ENCODE measurements around the gene POMP. TPM values are rescaled to one million over a fixed set of nuclear protein-coding genes. Genes with fewer than 3 reads are reported as not detected.
"Not testable (repeated sequence)": the region's sequence is repeated elsewhere in the genome, so short reads cannot be mapped to it uniquely, and the experiment has no call there.

POMP gene
- total RNA-seq, 2 experiments from 2014 or later, result 107 to 132 TPM

- DNase-seq (no peak), ATAC-seq (no peak)
- Mint-ChIP-seq H3K9me3 (ENCODE audit: low read depth) (no peaks in the 10 kb centered on the region), H3K4me1 (peaks cover 38% of the 10 kb centered on the region), H3K27me3 (no peaks in the 10 kb centered on the region), H3K4me3 (no peak overlapping the region), H3K36me3 (ENCODE audit: low read depth) (peaks cover 76% of the 10 kb centered on the region), H3K27ac (no peak overlapping the region)
- ChIA-PET POLR2A (no interaction called here), CTCF (no interaction called here)
- intact Hi-C loops (cut with DNase I, micrococcal nuclease), result no loop called here
Observed at GRCh38 chr13:28666897-28667488, 8.1 kb downstream of the POMP start.

- Mint-ChIP-seq H3K9me3 (ENCODE audit: low read depth) (no peaks in the 10 kb centered on the region), H3K4me1 (peaks cover 17% of the 10 kb centered on the region), H3K4me3 (no peak overlapping the region), H3K27me3 (no peaks in the 10 kb centered on the region), H3K36me3 (ENCODE audit: low read depth) (peaks cover 76% of the 10 kb centered on the region), H3K27ac (no peak overlapping the region)
- CTCF ChIA-PET, result interaction anchor here (0.7 to 1.1 kb wide), 6 partner anchors 8 to 591 kb away, joined by 3 to 4 read pairs (median 3); no protein-coding TSS in a partner anchor
- DNase-seq, result no peak
- POLR2A ChIA-PET, result interaction anchor here (0.6 to 0.8 kb wide), 2 partner anchors 12 to 395 kb away, joined by 3 to 5 read pairs; no protein-coding TSS in a partner anchor
- ATAC-seq, result no peak
- intact Hi-C loops (cut with DNase I, micrococcal nuclease), result no loop called here
Observed at GRCh38 chr13:28671126-28671792, 12.3 kb downstream of the POMP start.

- Mint-ChIP-seq H3K4me3 (no peak overlapping the region), H3K4me1 (peaks cover 2% of the 10 kb centered on the region), H3K9me3 (ENCODE audit: low read depth) (no peaks in the 10 kb centered on the region), H3K36me3 (ENCODE audit: low read depth) (peaks cover 24% of the 10 kb centered on the region), H3K27me3 (no peaks in the 10 kb centered on the region), H3K27ac (no peak overlapping the region)
- DNase-seq, result no peak
- intact Hi-C loops (cut with DNase I, micrococcal nuclease), result loop anchor here in 1 of 2 experiments (5.0 kb wide), 1 partner anchor 118 kb away; no protein-coding TSS in a partner anchor
- ChIA-PET CTCF (interaction anchor here (0.6 kb wide), 1 partner anchor 8 kb away, joined by 3 read pairs; no protein-coding TSS in a partner anchor), POLR2A (no interaction called here)
- no peak for ATAC-seq
Observed at GRCh38 chr13:28678809-28679208, 19.9 kb downstream of the POMP start.

- Mint-ChIP-seq H3K4me1 (no peaks in the 10 kb centered on the region), H3K9me3 (ENCODE audit: low read depth) (no peaks in the 10 kb centered on the region), H3K27me3 (no peaks in the 10 kb centered on the region), H3K4me3 (no peak overlapping the region), H3K27ac (peak overlapping the region; percentile 34), H3K36me3 (ENCODE audit: low read depth) (peaks cover 16% of the 10 kb centered on the region)
- ATAC-seq, result no peak
- POLR2A ChIA-PET, result no interaction called here
- no peak for DNase-seq
- intact Hi-C loops (cut with DNase I, micrococcal nuclease), result loop anchor here (5.0 kb wide), 1 partner anchor 118 kb away; no protein-coding TSS in a partner anchor
- CTCF ChIA-PET, result interaction anchor here (0.6 to 1.4 kb wide), 3 partner anchors 9 to 80 kb away, joined by 3 to 5 read pairs (median 3); no protein-coding TSS in a partner anchor
Observed at GRCh38 chr13:28679628-28680027, 20.7 kb downstream of the POMP start.

GRCh38 chr13:28680541-28680940 is 21.6 kb downstream of the POMP start:
- Mint-ChIP-seq H3K36me3 (ENCODE audit: low read depth) (peaks cover 13% of the 10 kb centered on the region), H3K27ac (no peak overlapping the region), H3K27me3 (no peaks in the 10 kb centered on the region), H3K9me3 (ENCODE audit: low read depth) (no peaks in the 10 kb centered on the region), H3K4me1 (no peaks in the 10 kb centered on the region), H3K4me3 (no peak overlapping the region)
- DNase-seq (no peak), ATAC-seq (no peak)
- ChIA-PET POLR2A (interaction anchor here (0.7 kb wide), 1 partner anchor 19 kb away, joined by 4 read pairs; no protein-coding TSS in a partner anchor), CTCF (interaction anchor here (0.6 to 1.4 kb wide), 3 partner anchors 20 to 355 kb away, joined by 3 to 5 read pairs (median 3); no protein-coding TSS in a partner anchor)
- intact Hi-C loops (cut with DNase I, micrococcal nuclease), result loop anchor here in 1 of 2 experiments (5.0 kb wide), 1 partner anchor 117 kb away; no protein-coding TSS in a partner anchor

- H3K36me3 Mint-ChIP-seq (ENCODE audit: low read depth); H3K27ac Mint-ChIP-seq: not testable (repeated sequence)
Observed at GRCh38 chr13:28683169-28683568, 24.2 kb downstream of the POMP start.

GRCh38 chr13:28684257-28684656 is 25.3 kb downstream of the POMP start:
- intact Hi-C loops (cut with DNase I, micrococcal nuclease), result loop anchor here in 1 of 2 experiments (5.0 kb wide), 1 partner anchor 113 kb away; no protein-coding TSS in a partner anchor
- POLR2A ChIA-PET, result no interaction called here
- no peak for ATAC-seq

More at GRCh38 chr13:28683169-28683568, 24.2 kb downstream of the POMP start:
- H3K9me3 Mint-ChIP-seq (ENCODE audit: low read depth); DNase-seq; H3K27me3 Mint-ChIP-seq; ATAC-seq; H3K4me3 Mint-ChIP-seq; CTCF ChIA-PET; H3K4me1 Mint-ChIP-seq: not testable (repeated sequence)
- intact Hi-C loops (cut with DNase I, micrococcal nuclease), result loop anchor here in 1 of 2 experiments (5.0 kb wide), 1 partner anchor 114 kb away; no protein-coding TSS in a partner anchor
- POLR2A ChIA-PET, result interaction anchor here (0.6 kb wide), 1 partner anchor 199 kb away, joined by 3 read pairs; no protein-coding TSS in a partner anchor

GRCh38 chr13:28685114-28685513 is 26.2 kb downstream of the POMP start:
- intact Hi-C loops (cut with DNase I, micrococcal nuclease), result no loop called here
- DNase-seq (no peak), ATAC-seq (no peak)
- Mint-ChIP-seq H3K9me3 (ENCODE audit: low read depth) (peaks cover 13% of the 10 kb centered on the region), H3K27me3 (no peaks in the 10 kb centered on the region), H3K27ac (no peak overlapping the region), H3K4me3 (no peak overlapping the region), H3K4me1 (no peaks in the 10 kb centered on the region), H3K36me3 (ENCODE audit: low read depth) (no peaks in the 10 kb centered on the region)
- ChIA-PET POLR2A (no interaction called here), CTCF (no interaction called here)

More at GRCh38 chr13:28684257-28684656, 25.3 kb downstream of the POMP start:
- Mint-ChIP-seq H3K9me3 (ENCODE audit: low read depth) (peaks cover 5% of the 10 kb centered on the region), H3K4me1 (no peaks in the 10 kb centered on the region), H3K36me3 (ENCODE audit: low read depth) (no peaks in the 10 kb centered on the region), H3K27me3 (no peaks in the 10 kb centered on the region), H3K4me3 (no peak overlapping the region), H3K27ac (no peak overlapping the region)
- CTCF ChIA-PET, result no interaction called here
- DNase-seq, result peak; percentile 13

- no peak overlapping the region for H3K4me3 Mint-ChIP-seq
- no peaks in the 10 kb centered on the region for H3K27me3 Mint-ChIP-seq
- POLR2A ChIA-PET, result no interaction called here
- no peaks in the 10 kb centered on the region for H3K4me1 Mint-ChIP-seq
- DNase-seq (no peak), ATAC-seq (no peak)
- H3K9me3 Mint-ChIP-seq (ENCODE audit: low read depth), result peaks cover 16% of the 10 kb centered on the region
- intact Hi-C loops (cut with DNase I, micrococcal nuclease), result no loop called here
- H3K27ac Mint-ChIP-seq, result no peak overlapping the region
- H3K36me3 Mint-ChIP-seq (ENCODE audit: low read depth), result no peaks in the 10 kb centered on the region
- CTCF ChIA-PET, result no interaction called here
Observed at GRCh38 chr13:28685892-28686291, 27.0 kb downstream of the POMP start.

- peaks cover 22% of the 10 kb centered on the region for H3K9me3 Mint-ChIP-seq (ENCODE audit: low read depth)
- H3K27ac Mint-ChIP-seq; intact Hi-C loops (cut with DNase I, micrococcal nuclease); H3K4me1 Mint-ChIP-seq; H3K27me3 Mint-ChIP-seq; POLR2A ChIA-PET; H3K36me3 Mint-ChIP-seq (ENCODE audit: low read depth); H3K4me3 Mint-ChIP-seq; DNase-seq; CTCF ChIA-PET; ATAC-seq: not testable (repeated sequence)
Observed at GRCh38 chr13:28693605-28694491, 34.9 kb downstream of the POMP start.

GRCh38 chr13:28697441-28697840 is 38.5 kb downstream of the POMP start:
- Mint-ChIP-seq H3K36me3 (ENCODE audit: low read depth) (peaks cover 29% of the 10 kb centered on the region), H3K4me1 (no peaks in the 10 kb centered on the region), H3K4me3 (no peak overlapping the region), H3K27me3 (no peaks in the 10 kb centered on the region), H3K9me3 (ENCODE audit: low read depth) (peaks cover 3% of the 10 kb centered on the region), H3K27ac (no peak overlapping the region)
- ATAC-seq (no peak), DNase-seq (no peak)
- ChIA-PET CTCF (no interaction called here), POLR2A (no interaction called here)
- intact Hi-C loops (cut with DNase I, micrococcal nuclease), result no loop called here

Data from activated CD4-positive, alpha-beta T cell treated with anti-CD3 and anti-CD28 coated beads for 36 hours (primary cell).